Left renal pelvis (tissue), 4 donors: Measurements from ENCODE around the gene TBC1D19. TPM values are rescaled to one million over a fixed set of nuclear protein-coding genes. Genes with fewer than 3 reads are reported as not detected.

Experiments used
- DNase-seq, 4 donors: peaks; one replicate each; pipeline ENCODE4 v3.0.0-alpha.2; 2013; ENCODE audit warnings: low read depth in 4 of 4, low spot score in 3 of 4
- polyA plus RNA-seq, 4 donors: library from polyadenylated mRNA; unstranded; fragments of 120-200 nt; gene quantifications; one replicate each; pipeline ENCODE4 v1.2.1, GENCODE V29; 2013; ENCODE audit not compliant: insufficient read length in 4 of 4

Gene TBC1D19
- polyA plus RNA-seq, 4 donors, result 16.4 to 22.6 (median 19.9) TPM

GRCh38 chr4:26804925-26805324 is 221.0 kb downstream of the TBC1D19 start:
- DNase-seq, result no peak

Other genes with a start within 250 kb of the TBC1D19 start
- under 1 TPM in 2 of 4 donors, not detected in 2; 0.08 to 0.10 TPM for gene CCKAR, start 93.6 kb upstream of the TBC1D19 start, polyA plus RNA-seq